Measurements from ENCODE around the gene UCHL5.

GRCh38 chr1:193065954-193066353, 6.8 kb upstream of the UCHL5 start:
- TF ChIP-seq, protein P1, sequence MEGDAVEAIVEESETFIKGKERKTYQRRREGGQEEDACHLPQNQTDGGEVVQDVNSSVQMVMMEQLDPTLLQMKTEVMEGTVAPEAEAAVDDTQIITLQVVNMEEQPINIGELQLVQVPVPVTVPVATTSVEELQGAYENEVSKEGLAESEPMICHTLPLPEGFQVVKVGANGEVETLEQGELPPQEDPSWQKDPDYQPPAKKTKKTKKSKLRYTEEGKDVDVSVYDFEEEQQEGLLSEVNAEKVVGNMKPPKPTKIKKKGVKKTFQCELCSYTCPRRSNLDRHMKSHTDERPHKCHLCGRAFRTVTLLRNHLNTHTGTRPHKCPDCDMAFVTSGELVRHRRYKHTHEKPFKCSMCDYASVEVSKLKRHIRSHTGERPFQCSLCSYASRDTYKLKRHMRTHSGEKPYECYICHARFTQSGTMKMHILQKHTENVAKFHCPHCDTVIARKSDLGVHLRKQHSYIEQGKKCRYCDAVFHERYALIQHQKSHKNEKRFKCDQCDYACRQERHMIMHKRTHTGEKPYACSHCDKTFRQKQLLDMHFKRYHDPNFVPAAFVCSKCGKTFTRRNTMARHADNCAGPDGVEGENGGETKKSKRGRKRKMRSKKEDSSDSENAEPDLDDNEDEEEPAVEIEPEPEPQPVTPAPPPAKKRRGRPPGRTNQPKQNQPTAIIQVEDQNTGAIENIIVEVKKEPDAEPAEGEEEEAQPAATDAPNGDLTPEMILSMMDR (IDR thresholded peaks at IDR 0.05; ENCODE audit: poor library complexity, severe bottlenecking) = no peak
- TF ChIP-seq REST (IDR thresholded peaks at IDR 0.05; ENCODE audit: borderline replicate concordance) = no peak
- TF ChIP-seq EZH2 (IDR thresholded peaks at IDR 0.05; ENCODE audit: borderline replicate concordance, insufficient read depth, low read length, poor library complexity, severe bottlenecking) = no peak
- no peak for TF ChIP-seq POLR2AphosphoS5 (IDR thresholded peaks at IDR 0.05)
- no peak for TF ChIP-seq RAD21 (conservative IDR thresholded peaks at IDR 0.05)
- no peak for TF ChIP-seq TAF1 (IDR thresholded peaks at IDR 0.05; ENCODE audit: low read depth)
- TF ChIP-seq SMC3 (conservative IDR thresholded peaks at IDR 0.05; ENCODE audit: poor library complexity) = no peak
- TF ChIP-seq EP300 (conservative IDR thresholded peaks at IDR 0.05; ENCODE audit: poor library complexity, severe bottlenecking) = no peak
